ENCODE data around the gene ARHGEF39.
"Not testable (repeated sequence)": the region's sequence is repeated elsewhere in the genome, so short reads cannot be mapped to it uniquely, and the experiment has no call there.

ARHGEF39 gene

DNA sequence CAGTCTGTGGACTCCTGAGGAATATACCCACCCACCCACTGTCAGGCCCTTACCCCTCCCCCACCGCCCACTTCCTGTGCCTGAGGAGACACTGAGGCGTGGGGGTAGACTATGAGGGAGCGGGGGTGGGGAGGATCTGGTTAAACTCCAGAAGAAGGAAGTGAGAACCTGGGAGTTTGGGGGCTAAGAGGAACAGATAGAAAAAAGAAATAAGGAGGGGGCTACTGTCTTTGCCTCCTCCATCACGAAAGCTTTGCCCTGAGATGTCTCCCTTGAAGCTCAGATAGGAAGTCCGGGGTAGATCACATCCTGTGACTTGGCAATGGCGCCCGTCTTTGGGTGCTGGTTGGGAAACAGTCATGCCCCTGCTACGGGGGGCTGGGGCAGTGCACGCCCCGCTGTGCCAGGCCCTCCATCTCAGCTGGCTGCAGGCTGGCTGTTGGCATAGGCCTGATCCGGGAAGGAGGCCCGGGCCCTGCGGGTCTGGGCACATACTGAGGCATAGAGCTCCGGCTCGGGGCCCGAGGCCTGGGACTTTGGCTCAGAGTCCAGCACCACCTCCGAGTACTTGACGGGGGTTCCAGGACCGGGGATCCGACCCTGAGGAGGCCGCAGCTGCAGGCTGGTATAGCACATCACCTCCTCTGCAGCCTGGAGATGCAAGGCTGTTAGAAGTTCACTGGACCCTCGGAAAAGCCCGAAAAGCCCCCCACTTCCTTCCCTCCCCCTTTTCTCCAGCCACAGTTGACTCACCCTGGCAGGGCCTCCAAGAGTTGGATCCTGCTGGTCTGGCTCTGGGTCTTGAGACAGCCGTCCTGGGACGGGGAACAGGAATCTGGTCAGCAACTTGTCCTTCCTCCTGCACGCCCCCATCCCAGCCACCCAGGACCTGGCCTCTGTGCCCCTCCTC is 15.3 kb downstream of the ARHGEF39 start:
- DNase-seq = no peak

DNA sequence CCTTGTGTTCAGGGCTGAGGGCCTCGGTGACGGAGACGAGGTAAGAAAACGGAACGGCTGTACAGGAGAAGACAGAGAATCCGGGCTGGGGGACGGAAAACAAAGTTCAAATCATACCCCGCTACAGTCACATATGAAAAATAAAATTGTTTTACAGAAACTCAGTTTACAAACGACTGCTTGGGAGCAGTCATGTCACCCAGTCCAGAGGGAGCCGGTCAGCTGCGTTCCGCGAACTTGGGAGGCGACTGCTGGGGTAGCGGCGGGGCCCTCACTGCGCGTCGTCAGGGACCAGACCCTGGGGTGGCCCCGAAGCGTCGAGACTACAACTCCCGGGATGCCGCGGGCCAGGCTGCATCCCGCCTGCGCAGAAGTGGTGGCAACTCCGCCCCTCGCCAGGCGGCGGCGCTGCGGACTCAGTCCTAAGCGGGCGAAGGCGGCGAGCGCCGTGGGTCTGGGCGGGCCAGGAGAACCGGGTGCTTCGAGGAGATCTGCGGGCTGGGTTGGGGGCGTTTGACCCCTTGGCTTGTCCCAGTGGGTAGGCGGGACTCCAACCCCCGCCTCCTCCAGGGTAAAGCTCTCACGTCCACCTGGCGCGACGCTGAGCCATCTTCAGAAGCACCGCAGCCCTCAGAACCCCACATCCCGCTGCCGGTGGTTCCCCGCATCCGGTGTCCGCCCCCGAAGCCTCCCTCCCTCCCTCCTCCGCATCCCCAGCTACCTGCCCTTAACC is 18.3 kb downstream of the ARHGEF39 start:
- DNase-seq = peak; percentile 25

DNA sequence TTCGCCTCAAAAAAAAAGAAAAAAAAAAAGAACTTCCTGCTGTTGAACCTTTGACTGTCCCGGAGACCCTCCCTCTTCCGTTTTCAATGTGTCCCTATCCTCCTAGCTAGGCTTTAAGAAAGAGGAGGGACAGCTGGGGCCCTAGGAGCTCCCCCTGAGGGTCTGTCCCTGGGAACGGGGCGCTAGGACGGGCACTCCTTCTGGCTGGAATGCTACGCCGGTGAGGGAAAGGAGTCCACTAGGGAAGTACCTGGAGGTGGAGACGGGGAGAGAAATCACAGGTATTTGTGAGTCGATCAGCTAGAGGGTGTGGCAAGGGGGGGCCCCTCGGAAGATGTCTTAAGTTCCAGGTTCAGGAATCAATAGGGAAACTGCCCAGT is 18.9 kb downstream of the ARHGEF39 start:
- no peak for DNase-seq

DNA sequence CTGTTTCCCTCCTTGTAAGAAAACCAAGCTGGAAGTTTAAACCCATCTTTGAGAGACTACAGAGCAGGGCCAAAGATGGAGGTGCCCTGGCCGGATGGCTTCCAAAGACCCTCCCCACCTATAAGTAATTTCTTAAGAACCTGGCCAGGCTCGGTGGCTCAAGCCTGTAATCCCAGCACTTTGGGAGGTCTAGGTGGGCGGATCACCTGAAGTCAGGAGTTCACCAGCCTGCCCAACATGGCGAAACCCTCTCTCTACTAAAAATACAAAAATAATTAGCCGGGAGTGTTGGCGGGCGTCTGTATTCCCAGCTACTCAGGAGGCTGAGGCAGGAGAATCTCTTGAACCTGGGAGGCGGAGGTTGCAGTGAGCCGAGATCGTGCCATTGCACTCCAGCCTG is 19.3 kb downstream of the ARHGEF39 start:
- not testable (repeated sequence) for DNase-seq

DNA sequence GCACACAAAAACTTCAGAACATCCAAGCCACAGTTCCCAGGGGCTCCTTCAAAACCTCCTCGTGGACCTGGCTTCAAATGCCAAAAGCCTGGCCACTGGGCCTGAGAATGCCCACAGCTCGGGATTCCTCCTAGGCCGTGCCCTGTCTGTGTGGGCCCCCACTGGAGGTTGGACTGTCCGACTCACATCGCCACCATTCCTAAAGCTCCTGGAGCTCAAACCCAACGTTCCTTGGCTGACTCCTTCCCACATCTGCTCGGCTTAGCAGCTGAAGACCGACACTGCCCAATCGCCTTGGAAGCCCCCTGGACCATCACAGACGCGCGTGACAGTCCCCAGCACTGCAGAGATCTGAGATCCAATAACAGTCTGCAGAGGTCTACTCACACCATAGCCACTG is 21.9 kb downstream of the ARHGEF39 start:
- no peak for DNase-seq

DNA sequence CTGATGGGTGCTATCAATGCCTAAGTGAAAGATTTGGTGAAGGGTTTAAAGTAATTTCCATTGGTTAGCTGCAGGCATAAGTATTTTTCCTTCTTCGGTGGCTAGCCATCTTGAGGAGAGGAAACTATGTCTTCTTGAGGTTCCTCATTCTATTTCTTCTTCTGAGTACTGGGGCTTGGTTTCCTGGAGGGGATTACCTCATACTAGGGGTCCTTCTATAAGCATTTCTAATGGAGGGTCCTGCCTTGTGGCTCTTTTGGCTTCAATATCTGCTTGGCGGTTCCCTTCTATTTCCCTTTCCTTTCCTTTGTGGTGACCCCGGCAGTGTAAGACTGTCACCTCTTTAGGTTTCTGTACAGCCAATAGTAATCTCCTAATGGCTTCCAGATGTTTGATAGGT is 23.5 kb downstream of the ARHGEF39 start:
- DNase-seq = not testable (repeated sequence)

DNA sequence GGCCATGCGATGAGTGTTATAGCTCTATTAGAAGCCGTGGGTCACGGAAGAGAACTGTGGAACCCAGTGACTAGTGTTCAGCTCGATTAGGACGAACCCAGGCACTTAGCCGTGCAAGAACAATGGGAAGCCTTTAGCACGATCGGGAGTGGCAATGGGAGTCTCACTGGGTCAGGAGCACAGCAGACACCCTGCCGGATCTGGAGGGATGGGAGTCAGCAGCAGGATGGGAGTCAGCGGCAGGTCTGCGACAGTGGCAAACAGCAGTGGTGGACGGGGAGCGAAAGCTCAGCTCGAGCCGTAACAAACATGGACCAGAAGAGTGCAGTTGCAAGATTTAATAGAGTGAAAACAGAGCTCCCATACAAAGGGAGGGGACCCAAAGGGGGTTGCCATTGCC is 24.6 kb downstream of the ARHGEF39 start:
- not testable (repeated sequence) for DNase-seq

DNA sequence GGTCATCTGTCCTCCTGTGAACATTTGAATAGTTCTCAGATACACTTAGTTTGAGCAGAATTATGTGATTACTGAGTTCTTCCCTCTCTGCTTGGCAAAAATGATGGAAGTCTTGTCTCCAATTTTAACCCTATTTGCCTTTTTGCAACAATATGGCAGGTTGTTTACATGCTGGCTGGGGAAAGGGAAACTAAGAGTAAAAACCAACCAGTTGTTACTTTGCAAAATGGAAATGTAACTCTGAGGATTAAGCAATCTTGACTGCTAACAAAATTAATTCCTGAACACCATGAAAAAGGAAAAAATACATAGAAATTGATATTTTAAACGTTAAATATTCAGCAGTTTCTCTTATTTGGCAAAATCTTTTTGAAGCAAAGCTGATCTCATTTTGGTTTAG is 25.4 kb downstream of the ARHGEF39 start:
- no peak for DNase-seq

DNA sequence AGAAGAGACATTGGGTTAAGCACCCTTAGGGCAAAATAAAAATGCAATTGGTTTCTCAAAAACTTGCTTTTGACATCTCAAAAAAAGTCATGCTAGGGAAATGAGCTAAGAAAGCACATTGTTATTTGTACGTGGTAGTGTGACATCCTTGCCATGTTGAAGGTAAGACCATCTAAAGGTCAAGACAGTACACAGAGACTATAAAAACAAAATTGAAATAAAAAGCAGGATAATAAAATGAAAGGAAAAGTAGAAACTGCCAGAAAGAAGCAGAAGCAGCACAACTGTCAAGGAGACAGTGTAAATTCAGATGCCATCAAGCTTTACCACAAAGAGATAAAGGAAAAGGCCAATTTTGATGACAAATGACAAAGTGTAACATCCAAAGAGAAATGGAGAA is 25.8 kb downstream of the ARHGEF39 start:
- DNase-seq = not testable (repeated sequence)

DNA sequence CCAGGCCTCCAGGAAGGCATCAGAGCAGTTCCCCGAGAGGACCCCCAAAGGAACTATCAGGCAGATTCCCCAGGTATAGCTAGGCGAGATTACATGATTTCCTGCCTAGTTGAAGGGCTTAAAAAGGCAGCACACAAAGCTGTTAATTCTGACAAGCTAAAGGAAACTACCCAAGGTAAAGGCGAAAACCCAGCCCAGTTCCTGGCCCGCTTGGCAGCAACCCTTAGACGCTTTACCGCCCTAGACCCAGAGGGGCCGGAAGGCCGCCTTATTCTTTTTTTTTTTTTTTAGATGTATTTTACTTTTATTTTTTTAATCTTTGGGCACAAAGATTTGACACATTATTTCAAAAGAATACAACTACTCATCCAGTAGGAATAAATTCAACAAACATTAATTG is 26.2 kb downstream of the ARHGEF39 start:
- not testable (repeated sequence) for DNase-seq

DNA sequence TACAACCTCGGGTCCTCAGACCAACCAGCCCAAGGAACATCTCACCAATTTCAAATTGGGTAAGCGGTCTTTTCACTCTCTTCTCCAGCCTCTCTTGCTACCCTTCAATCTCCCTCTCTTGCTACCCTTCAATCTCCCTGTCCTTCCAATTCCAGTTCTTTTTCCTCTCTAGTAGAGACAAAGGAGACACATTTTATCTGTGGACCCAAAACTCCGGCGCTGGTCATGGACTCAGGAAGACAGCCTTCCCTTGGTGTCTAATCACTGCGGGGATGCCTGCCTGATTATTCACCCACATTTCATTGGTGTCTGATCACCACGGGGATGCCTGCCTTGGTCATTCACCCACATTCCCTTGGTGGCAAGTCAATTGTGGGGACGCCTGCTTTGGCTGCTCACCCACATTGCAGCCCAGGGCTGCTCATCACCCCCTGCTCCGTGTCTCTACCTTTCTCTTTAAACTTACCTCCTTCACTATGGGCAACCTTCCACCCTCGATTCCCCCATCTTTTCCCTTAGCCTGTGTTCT is 27.5 kb downstream of the ARHGEF39 start:
- DNase-seq = not testable (repeated sequence)

DNA sequence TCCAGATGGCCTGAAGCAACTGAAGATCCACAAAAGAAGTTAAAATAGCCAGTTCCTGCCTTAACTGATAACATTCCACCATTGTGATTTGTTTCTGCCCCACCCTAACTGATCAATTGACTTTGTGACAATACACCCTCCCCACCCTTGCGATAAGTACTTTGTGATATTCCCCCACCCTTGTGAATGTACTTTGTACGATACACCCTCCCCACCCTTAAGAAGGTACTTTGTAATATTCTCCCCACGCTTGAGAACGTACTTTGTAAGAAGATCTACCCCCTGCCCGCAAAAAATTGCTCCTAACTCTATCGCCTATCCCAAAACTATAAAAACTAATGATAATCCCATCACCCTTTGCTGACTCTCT is 28.1 kb downstream of the ARHGEF39 start:
- not testable (repeated sequence) for DNase-seq

DNA sequence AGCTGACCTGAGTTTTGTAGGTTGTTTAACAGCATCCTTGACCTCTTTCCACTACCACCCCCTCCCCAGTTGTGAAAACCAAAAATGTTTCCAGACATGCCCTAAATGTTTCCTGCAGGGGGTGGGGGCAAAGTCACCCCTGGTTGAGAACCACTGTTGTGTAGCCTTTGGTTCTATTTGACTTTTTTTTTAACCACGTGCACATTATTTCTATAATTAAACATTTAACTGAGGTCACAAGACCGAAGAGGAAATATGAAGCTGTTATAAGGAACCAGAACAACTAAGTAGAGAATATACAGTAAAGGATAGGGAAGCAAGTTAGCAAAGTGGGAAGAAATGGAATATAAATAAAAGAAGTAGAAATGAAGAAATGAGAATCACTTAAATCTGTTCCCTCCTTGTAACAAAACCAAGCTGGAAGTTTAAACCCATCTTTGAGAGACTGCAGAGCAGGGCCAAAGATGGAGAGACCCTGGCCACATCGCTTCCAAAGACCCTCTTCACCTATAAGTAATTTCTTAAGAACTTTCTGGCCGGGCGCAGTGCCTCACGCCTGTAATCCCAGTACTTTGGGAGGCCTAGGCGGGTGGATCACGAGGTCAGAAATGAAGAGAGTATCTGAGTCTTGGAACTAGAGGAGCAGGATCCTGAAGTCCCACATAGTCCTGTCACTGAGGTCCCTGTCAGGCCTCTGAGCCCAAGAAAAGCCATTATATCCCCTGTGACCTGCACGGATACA is 28.7 kb downstream of the ARHGEF39 start:
- DNase-seq = no peak

DNA sequence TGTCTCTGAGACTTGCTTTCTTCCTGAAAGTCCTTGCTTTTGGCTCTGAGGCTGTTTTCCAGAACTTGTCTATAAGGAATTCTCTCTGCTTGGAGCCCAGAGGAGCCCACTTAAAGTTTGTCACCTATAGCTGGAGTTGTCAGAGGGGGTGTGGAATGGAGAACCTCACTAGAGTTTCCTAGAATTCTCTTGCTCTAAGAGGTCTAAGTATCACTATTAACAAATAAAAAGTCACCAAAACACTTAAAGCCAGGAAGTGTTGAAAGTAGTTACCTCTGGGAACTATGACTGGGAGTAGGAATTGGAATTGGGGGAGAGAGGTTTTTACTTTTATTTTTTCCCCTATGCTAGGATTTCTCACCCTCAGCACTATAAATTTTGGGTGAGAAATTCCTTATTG is 29.3 kb downstream of the ARHGEF39 start:
- no peak for DNase-seq

DNA sequence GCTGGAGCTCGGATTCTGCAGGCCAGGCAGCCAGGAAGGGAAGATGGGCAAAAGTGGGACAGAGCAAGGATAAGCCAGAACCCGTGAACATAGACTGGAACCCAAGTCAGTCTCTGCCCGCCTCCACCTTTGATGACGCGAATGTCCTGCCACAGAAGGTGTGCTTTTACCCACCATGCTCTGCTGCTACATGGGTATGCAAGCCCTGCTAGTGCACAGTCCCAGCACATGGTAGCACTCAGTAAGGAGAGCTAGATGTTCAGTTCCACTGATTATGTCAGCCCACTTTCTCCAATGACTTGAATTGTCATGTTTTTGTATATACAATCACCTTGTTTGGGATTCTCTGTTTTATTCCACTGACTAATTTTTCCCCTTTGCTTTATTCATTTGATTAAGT is 35.4 kb downstream of the ARHGEF39 start:
- DNase-seq = no peak

DNA sequence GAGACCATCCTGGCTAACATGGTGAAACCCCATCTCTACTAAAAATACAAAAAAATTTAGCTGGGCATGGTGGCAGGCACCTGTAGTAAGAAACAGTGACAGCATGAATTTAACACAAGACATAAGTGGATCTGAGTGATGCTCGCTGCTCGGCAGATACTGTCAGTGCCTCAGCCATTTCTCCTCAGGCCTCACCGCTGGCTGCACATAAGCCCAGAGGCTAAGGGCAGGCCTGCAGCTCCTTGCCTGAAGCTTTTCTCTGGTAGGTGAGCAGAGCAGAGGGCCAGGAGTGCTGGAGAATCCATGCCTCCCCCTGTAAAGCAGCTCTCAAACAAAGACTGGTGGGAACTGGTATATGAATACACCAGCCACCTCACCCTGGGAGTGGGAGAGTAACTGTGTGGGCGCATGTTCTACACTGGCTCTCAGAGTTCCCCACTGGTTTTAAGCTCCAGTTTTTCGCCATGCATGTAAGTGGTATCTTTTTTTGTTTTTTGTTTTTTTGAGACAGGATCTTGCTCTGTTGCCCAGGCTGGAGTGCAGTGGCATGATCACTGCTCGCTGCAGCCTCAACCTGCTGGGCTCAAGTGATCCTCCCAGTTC is 36.5 kb downstream of the ARHGEF39 start:
- no peak for DNase-seq

DNA sequence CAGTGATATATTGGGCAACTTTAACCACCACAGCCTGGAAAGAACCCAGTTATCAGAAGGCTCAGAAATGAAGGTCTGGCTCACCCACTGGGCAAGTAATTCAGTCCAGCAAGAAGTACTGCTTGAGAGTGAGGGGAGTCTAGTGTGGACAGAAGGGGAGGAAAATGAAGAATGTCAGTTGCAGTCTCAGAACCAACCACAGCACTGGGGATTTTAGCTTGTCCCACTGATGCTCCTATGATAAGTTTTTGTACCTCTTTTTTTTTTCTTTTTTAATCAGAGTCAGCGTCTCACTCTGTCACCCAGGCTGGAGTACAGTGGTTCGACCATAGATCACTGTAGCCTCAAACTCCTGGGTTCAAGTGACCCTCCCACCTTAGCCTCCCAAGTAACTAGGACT is 37.4 kb downstream of the ARHGEF39 start:
- no peak for DNase-seq

DNA sequence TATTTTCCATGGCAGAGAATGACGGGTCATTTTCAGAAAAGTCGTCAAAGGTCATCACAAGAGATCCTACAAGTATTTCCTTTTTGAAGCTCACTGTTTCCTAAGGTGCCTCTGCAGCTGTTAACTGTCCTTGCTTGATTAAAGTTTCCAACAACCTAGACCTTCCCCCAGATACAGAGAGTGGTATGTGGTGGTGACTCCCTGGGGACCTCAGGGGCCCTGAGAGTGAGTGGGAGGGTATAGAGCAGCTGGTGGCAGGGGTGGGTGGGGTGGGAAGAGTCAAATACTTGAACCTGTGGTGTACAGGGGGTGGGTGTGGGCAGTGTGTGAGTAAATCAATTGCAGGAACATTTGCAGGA is 45.2 kb downstream of the ARHGEF39 start:
- DNase-seq = no peak

DNA sequence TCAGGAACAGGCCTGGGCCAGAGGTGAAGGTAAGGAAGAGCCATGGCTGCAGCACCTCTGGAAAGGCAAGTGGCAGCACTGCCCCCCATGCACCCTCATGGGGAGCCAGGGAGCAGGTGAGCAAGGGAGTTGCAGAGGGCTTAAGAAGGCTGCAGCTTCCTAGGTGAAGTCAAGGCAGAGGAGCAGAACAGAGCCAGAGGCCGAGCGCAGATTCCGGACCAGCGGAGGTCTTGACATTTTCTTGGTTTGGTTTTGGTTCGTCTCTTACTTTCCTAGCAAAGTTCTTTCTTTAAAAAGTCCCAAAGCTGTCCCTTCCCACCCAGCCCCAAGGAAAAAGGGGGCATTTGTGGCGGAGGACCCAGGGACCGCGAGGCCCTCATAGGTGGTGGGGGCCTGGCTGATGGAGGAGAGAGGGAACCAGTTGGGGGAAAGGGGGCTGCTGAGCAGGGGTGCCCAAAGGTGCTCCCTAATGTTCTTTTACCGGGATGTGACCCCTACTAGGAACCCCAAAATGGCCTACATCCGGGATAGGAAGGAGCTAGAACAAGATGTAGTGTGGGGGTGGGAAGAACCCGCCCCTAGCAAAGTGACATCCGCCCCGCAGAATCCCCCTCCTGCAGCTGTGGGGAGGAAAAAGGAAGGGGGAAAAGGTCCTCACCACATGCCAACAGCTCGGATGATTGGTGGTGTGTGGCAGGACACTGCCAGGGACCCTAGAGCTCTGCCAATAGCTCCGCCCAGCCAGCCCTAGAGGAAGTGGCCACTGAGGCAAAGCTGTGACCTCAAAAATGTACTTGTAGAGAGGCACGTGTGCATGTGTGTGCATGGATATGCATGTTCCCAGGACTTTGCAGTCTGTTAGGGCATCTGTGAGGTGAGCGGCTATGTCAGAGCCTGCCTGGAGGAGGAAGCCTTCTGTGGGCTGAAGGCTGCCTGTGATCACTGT is 45.9 kb downstream of the ARHGEF39 start:
- no peak for DNase-seq

DNA sequence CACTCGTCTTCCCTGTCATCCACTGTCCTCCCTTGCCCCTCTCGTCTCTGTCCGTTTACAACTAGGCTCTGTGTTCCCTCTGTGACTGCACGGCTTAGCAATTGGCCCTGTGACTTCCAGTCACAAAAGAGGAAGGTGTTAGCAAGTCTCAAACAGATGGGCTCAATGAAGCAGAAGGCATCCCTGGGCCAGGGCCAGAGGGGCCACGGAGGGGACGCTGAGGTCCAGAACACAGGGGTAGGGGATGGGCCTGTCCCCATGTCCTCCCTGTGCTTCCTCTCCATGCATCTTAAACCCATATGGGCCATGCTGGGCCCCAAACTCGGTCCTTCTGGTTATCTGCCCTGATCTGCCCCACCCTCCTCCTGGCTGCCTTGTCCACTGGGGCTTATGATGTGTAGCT is 46.7 kb downstream of the ARHGEF39 start, which contains the start of gene CD72:
Gene CD72, minus strand, starts transcription at position 89 of the 403 bp plus-strand sequence. CDS start 110 bp downstream, outside the sequence.
- DNase-seq = no peak

DNA sequence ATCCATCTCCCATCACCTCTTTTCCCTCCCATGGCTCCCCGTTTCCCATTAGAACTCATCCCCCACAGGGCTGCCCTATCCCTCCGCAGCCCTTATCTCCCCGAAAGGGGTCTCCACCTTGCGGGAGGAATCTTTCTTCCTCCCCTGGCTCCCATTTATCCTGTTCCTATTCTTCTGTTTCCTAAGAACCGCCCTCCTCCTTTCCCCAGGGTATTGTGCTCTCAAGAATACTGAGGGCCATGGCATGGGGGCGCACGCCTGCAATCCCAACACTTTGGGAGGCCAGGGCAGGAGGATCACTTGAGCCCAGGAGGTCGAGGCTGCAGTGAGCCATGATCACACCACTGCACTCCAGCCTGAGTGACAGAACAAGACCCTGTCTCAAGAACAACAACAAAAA is 47.4 kb downstream of the ARHGEF39 start:
- no peak for DNase-seq

All from GOT3 (cell line).